Colonic mucosa (tissue), 4 donors: ENCODE data around the gene ITGAL. TPM values are rescaled to one million over a fixed set of nuclear protein-coding genes. Genes with fewer than 3 reads are reported as not detected.

Experiments
- DNase-seq: peaks from one replicate; pipeline ENCODE4 v3.0.0-alpha.2; 2020
- H3K27ac ChIP-seq: fragments of 200-600 bp; one replicate; pipeline ENCODE4 v1.8.0; 2021
- H3K27me3 ChIP-seq: fragments of 200-600 bp; one replicate; pipeline ENCODE4 v1.8.0; 2021
- H3K36me3 ChIP-seq: fragments of 200-600 bp; one replicate; pipeline ENCODE4 v1.8.0; 2021
- H3K4me1 ChIP-seq: fragments of 200-600 bp; one replicate; pipeline ENCODE4 v1.8.0; 2021; ENCODE audit warnings: mild to moderate bottlenecking
- H3K4me3 ChIP-seq: fragments of 200-600 bp; one replicate; pipeline ENCODE4 v1.8.0; 2021
- H3K9ac ChIP-seq, 2 donors: one replicate each; pipeline ENCODE4 v1.7.0; 2013; ENCODE audit warnings: control low read depth in 2 of 2, low read depth in 2 of 2, low read length in 2 of 2
- H3K9me3 ChIP-seq: fragments of 200-600 bp; one replicate; pipeline ENCODE4 v1.8.0; 2021
- intact Hi-C: fragments of 100-400 bp; cut with DNase I; formaldehyde crosslinking; loops from one replicate; pipeline ENCODE4 v1.14.1; 2022
- total RNA-seq, 2 donors: library from RNA; stranded (reverse); fragmentation: NEBNext Ultra II Directional in 1 of 2; extraction: Animal tissue kit (Norgen Biotek cat#: 25700) in 1 of 2; gene quantifications; one replicate each; pipeline ENCODE4 v1.2.1, GENCODE V29; 2021
- TF ChIP-seq, protein P1 (sequence below): fragments of 200-600 bp; IDR thresholded peaks from one replicate; pipeline ENCODE4 v1.8.0; 2022; ENCODE audit warnings: antibody characterized with exemption, mild to moderate bottlenecking
- donor health status: healthy.
- donor health status: DM: no; HTN: no; CAD: no.
- donor health status: DM: no; HTN: no; CAD: no.

Gene ITGAL
- total RNA-seq, 2 donors from 2014 or later, result 3.4 to 4.8 TPM

DNA sequence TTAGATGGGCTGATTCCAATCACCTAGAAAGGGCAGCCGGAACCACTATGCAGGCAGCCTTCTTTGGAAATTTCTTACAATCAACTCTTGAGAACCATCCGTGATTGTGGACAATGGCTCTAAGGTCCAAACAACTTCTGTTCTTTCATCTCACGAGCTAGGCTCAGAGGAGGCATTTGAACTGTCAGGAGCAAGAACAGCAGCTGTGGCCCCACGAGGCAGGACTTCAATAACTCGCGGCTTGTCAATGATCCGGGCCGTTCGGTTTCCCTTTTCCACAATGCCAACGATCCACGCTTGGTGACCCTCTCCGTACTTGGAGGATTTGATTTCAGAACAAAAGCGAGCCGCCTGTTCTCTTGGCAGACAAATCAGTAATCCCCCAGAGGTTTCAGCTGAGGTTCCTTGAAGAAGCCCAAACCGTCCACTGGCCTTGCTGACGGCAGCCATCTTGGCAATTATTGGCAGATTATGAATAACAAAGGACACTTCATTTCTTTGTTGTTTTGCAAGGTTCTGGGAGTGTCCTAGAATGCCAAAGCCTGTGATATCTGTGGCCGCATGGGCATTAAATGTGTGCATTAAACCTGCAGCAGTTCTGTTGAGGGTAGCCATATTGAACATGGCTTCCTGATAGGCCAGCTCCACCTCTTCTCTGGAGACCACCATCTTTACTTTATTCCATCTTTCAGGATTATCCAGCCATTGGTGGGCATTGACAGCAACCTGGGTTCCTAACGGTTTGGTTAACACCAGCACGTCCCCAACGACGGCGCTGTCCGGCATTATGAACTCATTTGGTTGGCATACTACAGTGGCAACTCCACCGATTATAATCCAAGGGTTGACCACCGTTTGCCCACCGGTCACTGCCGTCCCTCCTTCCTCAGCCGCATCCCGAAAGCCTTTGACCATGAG lies 28.1 kb upstream of the ITGAL start:
- H3K4me1 ChIP-seq, result peaks cover 13% of the 10 kb centered on the region
- no peaks in the 10 kb centered on the region for H3K36me3 ChIP-seq
- peak overlapping the region; percentile 92 for H3K27ac ChIP-seq
- H3K9ac ChIP-seq, result peak overlapping the region; percentile 87 to 92
- no peaks in the 10 kb centered on the region for H3K9me3 ChIP-seq
- TF ChIP-seq, protein P1, sequence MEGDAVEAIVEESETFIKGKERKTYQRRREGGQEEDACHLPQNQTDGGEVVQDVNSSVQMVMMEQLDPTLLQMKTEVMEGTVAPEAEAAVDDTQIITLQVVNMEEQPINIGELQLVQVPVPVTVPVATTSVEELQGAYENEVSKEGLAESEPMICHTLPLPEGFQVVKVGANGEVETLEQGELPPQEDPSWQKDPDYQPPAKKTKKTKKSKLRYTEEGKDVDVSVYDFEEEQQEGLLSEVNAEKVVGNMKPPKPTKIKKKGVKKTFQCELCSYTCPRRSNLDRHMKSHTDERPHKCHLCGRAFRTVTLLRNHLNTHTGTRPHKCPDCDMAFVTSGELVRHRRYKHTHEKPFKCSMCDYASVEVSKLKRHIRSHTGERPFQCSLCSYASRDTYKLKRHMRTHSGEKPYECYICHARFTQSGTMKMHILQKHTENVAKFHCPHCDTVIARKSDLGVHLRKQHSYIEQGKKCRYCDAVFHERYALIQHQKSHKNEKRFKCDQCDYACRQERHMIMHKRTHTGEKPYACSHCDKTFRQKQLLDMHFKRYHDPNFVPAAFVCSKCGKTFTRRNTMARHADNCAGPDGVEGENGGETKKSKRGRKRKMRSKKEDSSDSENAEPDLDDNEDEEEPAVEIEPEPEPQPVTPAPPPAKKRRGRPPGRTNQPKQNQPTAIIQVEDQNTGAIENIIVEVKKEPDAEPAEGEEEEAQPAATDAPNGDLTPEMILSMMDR, result no peak
- no peaks in the 10 kb centered on the region for H3K27me3 ChIP-seq
- no peak for DNase-seq
- peak overlapping the region; percentile 68 for H3K4me3 ChIP-seq
- intact Hi-C loops, result loop anchor here (5.0 kb wide), 1 partner anchor 83 kb away; the partner anchor contains the start of gene ZNF768

- DNase-seq, result no peak
- TF ChIP-seq, protein P1, result no peak
- intact Hi-C loops, result loop anchor here (5.0 kb wide), 1 partner anchor 82 kb away; the partner anchor contains the start of gene ZNF768
These were observed 27.5 kb upstream of the ITGAL start for GRCh38 chr16:30445149-30445407.

GRCh38 chr16:30445408-30446202 lies 26.9 kb upstream of the ITGAL start, which contains the start of gene SEPHS2:
SEPHS2 (minus strand) TSS chr16:30445874; CDS start chr16:30445727, 147 bp downstream.
- peak within 1 kb of the TSS; percentile 92 for H3K27ac ChIP-seq
- H3K36me3 ChIP-seq, result no peaks in the 10 kb centered on the region
- H3K27me3 ChIP-seq, result no peaks in the 10 kb centered on the region
- peak within 1 kb of the TSS; percentile 68 for H3K4me3 ChIP-seq
- intact Hi-C loops, result loop anchor here (5.0 kb wide), 1 partner anchor 82 kb away; the partner anchor contains the start of gene ZNF768
- H3K9ac ChIP-seq, result peak within 1 kb of the TSS; percentile 87 to 92
- peak; percentile 100 for DNase-seq
- no peaks in the 10 kb centered on the region for H3K9me3 ChIP-seq
- peaks cover 13% of the 10 kb centered on the region for H3K4me1 ChIP-seq
- TF ChIP-seq, protein P1, result peak; percentile 33

More at GRCh38 chr16:30445149-30445407, 27.5 kb upstream of the ITGAL start:
- Histone ChIP-seq H3K4me3 (peak overlapping the region; percentile 68), H3K36me3 (no peaks in the 10 kb centered on the region), H3K9me3 (no peaks in the 10 kb centered on the region), H3K27me3 (no peaks in the 10 kb centered on the region), H3K9ac (peak overlapping the region; percentile 87 to 92), H3K27ac (peak overlapping the region; percentile 92), H3K4me1 (peaks cover 13% of the 10 kb centered on the region)

- DNase-seq, result no peak
- intact Hi-C loops, result loop anchor here (5.0 kb wide), 1 partner anchor 81 kb away; the partner anchor contains the start of gene ZNF768
- Histone ChIP-seq H3K4me3 (peak overlapping the region; percentile 68), H3K4me1 (peaks cover 13% of the 10 kb centered on the region), H3K9me3 (no peaks in the 10 kb centered on the region), H3K9ac (peak overlapping the region; percentile 48 to 87), H3K27me3 (no peaks in the 10 kb centered on the region), H3K36me3 (no peaks in the 10 kb centered on the region), H3K27ac (peak overlapping the region; percentile 92)
- TF ChIP-seq, protein P1, result no peak
These were observed 26.3 kb upstream of the ITGAL start for GRCh38 chr16:30446203-30446595.

DNA sequence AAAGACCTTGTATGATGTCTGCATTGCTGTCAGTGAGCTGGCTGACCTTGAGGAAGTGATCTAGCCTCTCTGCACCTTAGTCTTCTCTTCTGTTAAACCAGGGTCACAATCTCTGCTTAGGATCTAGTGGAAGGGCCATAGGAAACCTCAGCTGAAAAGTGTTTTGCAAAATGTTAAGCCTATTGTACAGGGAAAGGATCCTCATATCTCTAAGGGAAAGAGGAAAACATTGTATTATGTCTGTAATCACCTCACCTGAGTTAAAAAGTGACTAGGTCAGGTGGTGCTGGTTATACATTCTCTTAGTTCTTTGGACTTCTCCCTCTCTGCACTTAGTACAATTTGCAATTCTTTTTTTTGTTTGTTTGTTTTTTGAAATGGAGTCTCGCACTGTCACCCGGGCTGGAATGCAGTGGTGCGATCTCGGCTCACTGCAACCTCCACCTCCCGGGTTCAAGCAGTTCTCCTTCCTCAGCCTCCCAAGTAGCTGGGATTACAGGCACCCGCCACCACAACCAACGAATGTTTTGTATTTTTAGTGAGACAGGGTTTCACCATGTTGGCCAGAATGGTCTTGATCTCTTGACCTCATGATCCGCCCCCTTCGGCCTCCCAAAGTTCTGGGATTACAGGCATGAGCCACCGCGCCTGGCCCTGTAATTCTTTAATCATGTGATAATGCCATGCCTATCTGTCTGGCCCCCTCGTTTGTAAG lies 24.9 kb upstream of the ITGAL start:
- Histone ChIP-seq H3K27me3 (no peaks in the 10 kb centered on the region), H3K4me1 (peaks cover 13% of the 10 kb centered on the region), H3K9me3 (no peaks in the 10 kb centered on the region), H3K36me3 (no peaks in the 10 kb centered on the region), H3K9ac (peak overlapping the region in 1 of 2 donors; percentile 78), H3K27ac (peak overlapping the region; percentile 92), H3K4me3 (no peak overlapping the region)
- intact Hi-C loops, result loop anchor here (5.0 kb wide), 1 partner anchor 80 kb away; the partner anchor contains the start of gene ZNF768
- TF ChIP-seq, protein P1, result no peak
- DNase-seq, result peak; percentile 70
